H1 (cell line): ENCODE measurements around the gene PARD3.

ENCODE experiments used
- CBX5 ChIP-seq: fragments of 300-800, 300-1000 bp; sonication (generic); IDR thresholded peaks from 2 replicates; pipeline ENCODE4 v1.7.1; 2016; ENCODE audit warnings: antibody characterized with exemption, low read length, low read depth
- EP300 ChIP-seq, 2 experiments: IDR thresholded peaks; 1 replicate in 1 of 2; 2 replicates in 1 of 2; pipeline ENCODE4 v1.6.1; 2011 to 2012; ENCODE audit warnings: low read depth in 2 of 2, low read length in 2 of 2, mild to moderate bottlenecking in 2 of 2, borderline replicate concordance in 1 of 2, inconsistent platforms in 1 of 2, moderate library complexity in 1 of 2
- GABPA ChIP-seq: IDR thresholded peaks from 2 replicates; pipeline ENCODE4 v1.6.1; 2011; ENCODE audit warnings: mild to moderate bottlenecking, low read length, moderate library complexity, borderline replicate concordance; ENCODE audit not compliant: insufficient read depth
- PHF8 ChIP-seq: fragments of 200-600 bp; sonication (generic); conservative IDR thresholded peaks from 2 replicates; pipeline ENCODE4 v1.7.1; 2012; ENCODE audit warnings: low read depth, mild to moderate bottlenecking, inconsistent platforms, low read length, moderate library complexity
- POLR2A ChIP-seq, 2 experiments: IDR thresholded peaks; 1 replicate in 1 of 2; 2 replicates in 1 of 2; pipeline ENCODE4 v1.6.1; 2011; ENCODE audit warnings: low read depth in 2 of 2, low read length in 2 of 2, mild to moderate bottlenecking in 2 of 2; ENCODE audit errors: control extremely low read depth in 1 of 2
- POLR2AphosphoS5 ChIP-seq: IDR thresholded peaks from 2 replicates; pipeline ENCODE4 v1.6.1; 2011; ENCODE audit warnings: low read depth, low read length
- RXRA ChIP-seq: IDR thresholded peaks from 2 replicates; pipeline ENCODE4 v1.6.1; 2011; ENCODE audit warnings: low read depth, mild to moderate bottlenecking, low read length, moderate library complexity; ENCODE audit not compliant: insufficient read depth
- SIN3A ChIP-seq, 2 experiments: IDR thresholded peaks in 1 of 2; conservative IDR thresholded peaks in 1 of 2; 2 replicates each; pipeline ENCODE4 v1.6.1; 2011 to 2012; ENCODE audit warnings: low read length in 2 of 2, improper control_type of control experiment in 1 of 2, low read depth in 1 of 2, mild to moderate bottlenecking in 1 of 2
- SP2 ChIP-seq: IDR thresholded peaks from 2 replicates; pipeline ENCODE4 v1.6.1; 2012; ENCODE audit warnings: mild to moderate bottlenecking, low read length, inconsistent platforms
- SRF ChIP-seq: IDR thresholded peaks from 2 replicates; pipeline ENCODE4 v1.6.1; 2011; ENCODE audit warnings: mild to moderate bottlenecking, low read depth, low read length, moderate library complexity
- USF2 ChIP-seq: IDR thresholded peaks from 2 replicates; pipeline ENCODE4 v1.6.1; 2011; ENCODE audit warnings: low read length, improper control_type of control experiment
- YY1 ChIP-seq: IDR thresholded peaks from 2 replicates; pipeline ENCODE4 v1.6.1; 2011; ENCODE audit warnings: low read depth, mild to moderate bottlenecking, low read length
- TF ChIP-seq, protein P1 (sequence below), 3 experiments: IDR thresholded peaks; 1 replicate in 2 of 3; 2 replicates in 1 of 3; pipeline versions ENCODE4 v1.5.1 to v1.6.1; 2011; ENCODE audit warnings: low read length in 3 of 3, mild to moderate bottlenecking in 3 of 3, inconsistent platforms in 2 of 3, low read depth in 1 of 3, moderate library complexity in 1 of 3; ENCODE audit not compliant: insufficient read depth in 1 of 3; ENCODE audit errors: control extremely low read depth in 1 of 3

- TF ChIP-seq CBX5 (no peak), POLR2A (IDR thresholded peaks at IDR 0.05; ENCODE audit: control extremely low read depth in 1 of 2, low read depth in 2 of 2, low read length in 2 of 2) (no peak), GABPA (no peak), EP300 (IDR thresholded peaks at IDR 0.05; ENCODE audit: borderline replicate concordance in 1 of 2, low read depth in 2 of 2, low read length in 2 of 2) (no peak), RXRA (no peak), SP2 (no peak), YY1 (no peak), POLR2AphosphoS5 (no peak), SRF (no peak), USF2 (no peak), SIN3A (conservative IDR thresholded peaks at IDR 0.05 in 1 of 2, IDR thresholded peaks at IDR 0.05 in 1 of 2; ENCODE audit: low read depth in 1 of 2, low read length in 2 of 2) (no peak), PHF8 (no peak)
- TF ChIP-seq, protein P1, sequence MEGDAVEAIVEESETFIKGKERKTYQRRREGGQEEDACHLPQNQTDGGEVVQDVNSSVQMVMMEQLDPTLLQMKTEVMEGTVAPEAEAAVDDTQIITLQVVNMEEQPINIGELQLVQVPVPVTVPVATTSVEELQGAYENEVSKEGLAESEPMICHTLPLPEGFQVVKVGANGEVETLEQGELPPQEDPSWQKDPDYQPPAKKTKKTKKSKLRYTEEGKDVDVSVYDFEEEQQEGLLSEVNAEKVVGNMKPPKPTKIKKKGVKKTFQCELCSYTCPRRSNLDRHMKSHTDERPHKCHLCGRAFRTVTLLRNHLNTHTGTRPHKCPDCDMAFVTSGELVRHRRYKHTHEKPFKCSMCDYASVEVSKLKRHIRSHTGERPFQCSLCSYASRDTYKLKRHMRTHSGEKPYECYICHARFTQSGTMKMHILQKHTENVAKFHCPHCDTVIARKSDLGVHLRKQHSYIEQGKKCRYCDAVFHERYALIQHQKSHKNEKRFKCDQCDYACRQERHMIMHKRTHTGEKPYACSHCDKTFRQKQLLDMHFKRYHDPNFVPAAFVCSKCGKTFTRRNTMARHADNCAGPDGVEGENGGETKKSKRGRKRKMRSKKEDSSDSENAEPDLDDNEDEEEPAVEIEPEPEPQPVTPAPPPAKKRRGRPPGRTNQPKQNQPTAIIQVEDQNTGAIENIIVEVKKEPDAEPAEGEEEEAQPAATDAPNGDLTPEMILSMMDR (IDR thresholded peaks at IDR 0.05; ENCODE audit: control extremely low read depth in 1 of 3, insufficient read depth in 1 of 3, low read depth in 1 of 3, low read length in 3 of 3) = no peak
These were observed 526.5 kb downstream of the PARD3 start for GRCh38 chr10:34288634-34289033.
